Naive thymus-derived CD4-positive, alpha-beta T cell (primary cell): ENCODE results near the gene SMPDL3A. TPM values are rescaled to one million over a fixed set of nuclear protein-coding genes. Genes with fewer than 3 reads are reported as not detected.

Experiments used
- ATAC-seq: fragments of 150-1000 bp; cut with Tn5 transposase; 2 replicates; pipeline ENCODE4 v1.10.0; 2021; ENCODE audit warnings: mild to moderate bottlenecking, moderate library complexity
- CTCF ChIA-PET: fragments of 350-600 bp; sonication (Branson Sonifier 250); formaldehyde crosslinking; loops from one replicate; lab custom pipeline; 2021; ENCODE audit warnings: antibody characterized with exemption; lab: Charles Lee
- POLR2A ChIA-PET: fragments of 350-600 bp; sonication (Branson Sonifier 250); formaldehyde crosslinking; loops from one replicate; lab custom pipeline; 2021; ENCODE audit warnings: antibody characterized with exemption, inconsistent platforms; lab: Charles Lee
- DNase-seq, 9 donors: peaks; one replicate each; pipeline versions ENCODE4 v3.0.0 to v3.0.0-alpha.2; 2020 to 2022; ENCODE audit warnings: mixed read lengths in 1 of 9
- H3K27ac ChIP-seq: one replicate; pipeline ENCODE4 v1.7.0; 2013; ENCODE audit warnings: mild to moderate bottlenecking, low read depth, low read length, moderate library complexity
- H3K27me3 ChIP-seq, 2 donors: one replicate each; pipeline ENCODE4 v1.7.0; 2013; ENCODE audit warnings: low read length in 2 of 2, mild to moderate bottlenecking in 2 of 2, moderate library complexity in 2 of 2; ENCODE audit not compliant: control insufficient read depth in 2 of 2, insufficient read depth in 2 of 2
- H3K36me3 ChIP-seq, 3 experiments: 1 replicate in 2 of 3; 2 replicates in 1 of 3; pipeline ENCODE4 v1.7.0; 2013; ENCODE audit warnings: low read length in 3 of 3, mild to moderate bottlenecking in 3 of 3, moderate library complexity in 1 of 3; ENCODE audit not compliant: insufficient read depth in 3 of 3, control insufficient read depth in 2 of 3
- H3K4me1 ChIP-seq, 2 donors: one replicate each; pipeline ENCODE4 v1.7.0; 2013; ENCODE audit warnings: low read length in 2 of 2, mild to moderate bottlenecking in 2 of 2, moderate library complexity in 1 of 2; ENCODE audit not compliant: control insufficient read depth in 2 of 2, insufficient read depth in 2 of 2
- H3K4me3 ChIP-seq: 2 replicates; pipeline ENCODE4 v1.7.0; 2013; ENCODE audit warnings: mild to moderate bottlenecking, low read length
- H3K9me3 ChIP-seq, 3 experiments: 1 replicate in 2 of 3; 2 replicates in 1 of 3; pipeline ENCODE4 v1.7.0; 2013; ENCODE audit warnings: low read length in 3 of 3; ENCODE audit not compliant: control insufficient read depth in 2 of 3
- H3K27ac Mint-ChIP-seq, 9 donors: one replicate each; pipeline ENCODE4 v1.8.0; 2020 to 2022; ENCODE audit warnings: mixed read lengths in 9 of 9, mild to moderate bottlenecking in 8 of 9, moderate library complexity in 5 of 9, inconsistent platforms in 2 of 9
- H3K27me3 Mint-ChIP-seq, 5 donors: one replicate each; pipeline ENCODE4 v1.8.0; 2021 to 2022; ENCODE audit warnings: mixed read lengths in 5 of 5, mild to moderate bottlenecking in 1 of 5
- H3K36me3 Mint-ChIP-seq, 5 donors: one replicate each; pipeline ENCODE4 v1.8.0; 2020 to 2022; ENCODE audit warnings: mixed read lengths in 5 of 5, mild to moderate bottlenecking in 3 of 5, inconsistent platforms in 1 of 5
- H3K4me1 Mint-ChIP-seq, 7 donors: one replicate each; pipeline ENCODE4 v1.8.0; 2020 to 2022; ENCODE audit warnings: mixed read lengths in 7 of 7, mild to moderate bottlenecking in 3 of 7, inconsistent platforms in 1 of 7
- H3K4me3 Mint-ChIP-seq, 10 donors: one replicate each; pipeline ENCODE4 v1.8.0; 2020 to 2022; ENCODE audit warnings: mild to moderate bottlenecking in 10 of 10, mixed read lengths in 10 of 10, moderate library complexity in 6 of 10, inconsistent platforms in 2 of 10
- H3K9me3 Mint-ChIP-seq, 11 donors: one replicate each; pipeline ENCODE4 v1.8.0; 2020 to 2022; ENCODE audit warnings: mixed read lengths in 11 of 11, mild to moderate bottlenecking in 4 of 11, inconsistent platforms in 1 of 11, moderate library complexity in 1 of 11
- intact Hi-C, 2 donors: fragments of 100-400 bp; cut with micrococcal nuclease; formaldehyde crosslinking; loops; one replicate each; pipeline ENCODE4 v1.15.1; 2023
- polyA plus RNA-seq, 2 donors: library from polyadenylated mRNA; unstranded; fragments of 300-500 nt; fragmentation: Illumina TruSeq; gene quantifications; one replicate each; pipeline ENCODE4 v1.2.3, GENCODE V29; 2021
- total RNA-seq, 6 experiments: library from RNA in 5 of 6; stranded (reverse) in 5 of 6; gene quantifications; 1 replicate in 5 of 6; 2 replicates in 1 of 6; pipeline ENCODE4 v1.2.3 and lab custom pipeline; 2021 to 2026

The SMPDL3A gene
- total and polyA plus RNA-seq, 7 experiments from 2014 or later: 0.24 to 6.3 (median 0.32) TPM; not detected in 2

DNA sequence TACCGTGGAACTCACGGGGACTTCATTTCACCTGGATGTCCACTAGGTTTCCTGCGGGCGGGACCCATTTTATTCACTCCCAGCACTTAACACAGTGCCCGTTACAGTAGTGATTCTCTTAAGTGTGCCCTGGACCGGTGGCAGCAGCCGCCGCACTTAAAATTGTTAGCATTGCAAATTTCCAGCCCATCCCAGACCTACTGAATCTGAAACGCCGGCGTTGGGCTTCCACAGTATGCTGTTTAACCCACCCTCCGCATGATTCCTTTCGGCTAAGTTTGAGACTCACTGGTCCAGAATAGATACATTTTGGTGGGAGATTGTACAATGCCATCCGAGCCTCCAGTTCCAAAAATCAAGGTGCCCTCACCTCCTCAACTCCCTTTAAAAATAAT is 967 bp downstream of the SMPDL3A start:
- H3K4me3 ChIP-seq: no peak overlapping the region
- ChIA-PET CTCF (no interaction called here), POLR2A (no interaction called here)
- Mint-ChIP-seq H3K27me3 (peaks cover 61 to 79% (median 70%) of the 10 kb centered on the region in 5 donors), H3K36me3 (no peaks in the 10 kb centered on the region), H3K4me3 (peak overlapping the region; percentile 17 to 92 (median 78)), H3K9me3 (peaks cover 0 to 3% (median 0%) of the 10 kb centered on the region in 11 donors), H3K4me1 (peaks cover 14 to 18% (median 15%) of the 10 kb centered on the region in 7 donors), H3K27ac (peak overlapping the region in 1 of 9 donors; percentile 47)
- DNase-seq: no peak
- no peak overlapping the region for H3K27ac ChIP-seq
- H3K4me1 ChIP-seq: no peaks in the 10 kb centered on the region
- peaks cover 3 to 7% of the 10 kb centered on the region in 2 donors for H3K27me3 ChIP-seq
- ATAC-seq: no peak
- intact Hi-C loops: loop anchor here in 1 of 2 donors (5.0 kb wide), 1 partner anchor 58 kb away; no protein-coding TSS in a partner anchor
- H3K36me3 ChIP-seq: no peaks in the 10 kb centered on the region
- no peaks in the 10 kb centered on the region for H3K9me3 ChIP-seq

DNA sequence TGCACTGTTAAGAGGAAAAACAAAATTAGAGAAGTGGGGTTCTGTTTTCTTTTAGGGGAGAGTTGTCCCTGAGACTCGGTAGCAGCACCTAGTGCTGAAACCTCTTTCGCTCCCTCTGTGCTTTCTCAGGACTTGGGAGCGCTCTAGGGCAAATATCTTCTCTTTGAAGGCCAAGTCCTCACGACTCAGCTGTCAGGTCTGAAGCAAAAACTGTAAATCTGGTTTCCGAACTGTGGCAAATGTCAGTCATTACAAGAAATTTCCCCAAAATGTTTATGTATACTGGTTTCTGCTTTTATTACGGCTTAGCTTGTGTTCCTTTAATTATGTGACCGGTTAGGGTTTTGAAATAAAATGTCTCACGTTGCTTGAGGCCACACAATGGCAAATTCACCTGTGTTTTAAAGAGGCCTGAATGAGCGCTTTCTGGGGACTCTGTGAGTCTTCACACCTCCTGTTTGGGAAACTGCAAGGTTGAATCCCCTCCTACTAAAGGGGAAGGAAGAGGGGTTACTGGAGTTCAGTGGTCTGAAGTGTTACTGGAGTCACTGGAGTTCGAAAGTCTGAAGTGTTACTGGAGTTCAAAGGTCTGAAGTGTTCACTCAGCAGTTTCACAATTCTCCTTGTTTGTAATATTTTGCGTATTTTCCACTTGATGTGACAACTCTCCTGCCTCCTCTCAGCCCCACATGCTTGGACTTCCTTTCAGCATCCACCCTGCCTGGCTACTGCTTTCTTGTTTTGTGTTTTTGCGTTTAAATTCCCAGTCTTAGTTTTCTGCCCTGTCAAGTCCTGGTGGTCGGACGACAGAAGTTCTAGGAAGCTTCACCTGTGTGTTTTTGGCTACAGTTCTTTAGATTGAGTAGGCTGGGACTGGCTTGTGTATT is 1.6 kb downstream of the SMPDL3A start:
- Histone ChIP-seq H3K9me3 (no peaks in the 10 kb centered on the region), H3K27ac (no peak overlapping the region), H3K36me3 (no peaks in the 10 kb centered on the region), H3K4me1 (no peaks in the 10 kb centered on the region), H3K27me3 (peaks cover 3 to 7% of the 10 kb centered on the region in 2 donors), H3K4me3 (no peak overlapping the region)
- peak; percentile 59 for ATAC-seq
- POLR2A ChIA-PET: no interaction called here
- DNase-seq: no peak
- peaks cover 14 to 18% (median 15%) of the 10 kb centered on the region in 7 donors for H3K4me1 Mint-ChIP-seq
- H3K27ac Mint-ChIP-seq: no peak overlapping the region
- no peaks in the 10 kb centered on the region for H3K36me3 Mint-ChIP-seq
- CTCF ChIA-PET: no interaction called here
- H3K9me3 Mint-ChIP-seq: peaks cover 0 to 3% (median 0%) of the 10 kb centered on the region in 11 donors
- H3K4me3 Mint-ChIP-seq: peak overlapping the region in 8 of 10 donors; percentile 20 to 92 (median 76)
- H3K27me3 Mint-ChIP-seq: peaks cover 66 to 76% (median 66%) of the 10 kb centered on the region in 5 donors
- intact Hi-C loops: loop anchor here in 1 of 2 donors (5.0 kb wide), 1 partner anchor 58 kb away; no protein-coding TSS in a partner anchor

DNA sequence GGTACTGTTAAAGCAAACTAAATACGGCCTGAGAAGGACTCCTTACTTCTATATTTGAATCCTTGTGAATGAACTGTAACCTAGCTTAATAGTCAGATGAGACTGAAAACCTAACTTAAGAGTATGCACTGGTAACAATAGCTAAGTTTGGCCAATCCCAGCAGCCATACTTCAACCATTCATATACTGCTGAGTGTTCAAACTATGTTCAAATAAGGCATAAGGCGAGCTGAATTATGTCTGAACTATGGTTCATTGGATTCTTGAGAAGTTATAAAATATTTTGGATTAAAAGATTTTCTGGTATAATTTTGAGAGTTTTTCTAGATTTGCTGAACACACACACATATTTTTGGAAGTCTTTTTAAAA is 2.2 kb downstream of the SMPDL3A start:
- H3K36me3 Mint-ChIP-seq: no peaks in the 10 kb centered on the region
- ATAC-seq (no peak), DNase-seq (no peak)
- H3K27me3 Mint-ChIP-seq: peaks cover 59 to 70% (median 60%) of the 10 kb centered on the region in 5 donors
- Histone ChIP-seq H3K4me1 (no peaks in the 10 kb centered on the region), H3K36me3 (no peaks in the 10 kb centered on the region), H3K27me3 (peaks cover 3 to 7% of the 10 kb centered on the region in 2 donors), H3K4me3 (no peak overlapping the region), H3K27ac (no peak overlapping the region), H3K9me3 (no peaks in the 10 kb centered on the region)
- peak overlapping the region in 4 of 10 donors; percentile 41 to 84 (median 54) for H3K4me3 Mint-ChIP-seq
- H3K9me3 Mint-ChIP-seq: peaks cover 0 to 1% (median 0%) of the 10 kb centered on the region in 11 donors
- H3K4me1 Mint-ChIP-seq: peaks cover 14 to 18% (median 15%) of the 10 kb centered on the region in 7 donors
- H3K27ac Mint-ChIP-seq: no peak overlapping the region
- POLR2A ChIA-PET: no interaction called here
- CTCF ChIA-PET: no interaction called here
- intact Hi-C loops: loop anchor here in 1 of 2 donors (5.0 kb wide), 1 partner anchor 59 kb away; no protein-coding TSS in a partner anchor

DNA sequence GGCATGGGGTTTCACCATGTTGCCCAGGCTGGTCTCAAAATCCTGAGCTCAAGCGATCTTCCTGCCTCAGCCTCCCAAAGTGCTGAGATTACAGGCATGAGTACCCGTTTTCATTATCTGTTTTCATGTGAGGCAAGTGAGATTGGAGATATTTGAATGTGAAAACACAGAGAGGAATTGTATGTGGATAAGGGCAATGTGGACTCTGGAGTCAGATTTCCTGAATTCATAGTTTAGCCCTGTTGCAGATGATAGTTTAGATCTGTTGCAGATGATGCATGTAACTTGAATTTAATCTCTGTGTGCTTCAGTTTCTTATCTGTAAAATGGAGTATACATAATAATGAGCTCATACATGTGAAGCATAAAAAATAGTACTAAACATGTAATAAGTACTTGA is 3.7 kb downstream of the SMPDL3A start:
- DNase-seq (no peak), ATAC-seq (no peak)
- Mint-ChIP-seq H3K36me3 (no peaks in the 10 kb centered on the region), H3K4me3 (no peak overlapping the region), H3K27me3 (peaks cover 45 to 61% (median 46%) of the 10 kb centered on the region in 5 donors), H3K9me3 (no peaks in the 10 kb centered on the region), H3K4me1 (peaks cover 14 to 18% (median 17%) of the 10 kb centered on the region in 7 donors), H3K27ac (no peak overlapping the region)
- Histone ChIP-seq H3K36me3 (no peaks in the 10 kb centered on the region), H3K4me1 (no peaks in the 10 kb centered on the region), H3K27me3 (peaks cover 0 to 3% of the 10 kb centered on the region in 2 donors), H3K27ac (no peak overlapping the region), H3K4me3 (no peak overlapping the region), H3K9me3 (no peaks in the 10 kb centered on the region)
- intact Hi-C loops: loop anchor here in 1 of 2 donors (5.0 kb wide), 1 partner anchor 60 kb away; no protein-coding TSS in a partner anchor
- ChIA-PET POLR2A (no interaction called here), CTCF (no interaction called here)

DNA sequence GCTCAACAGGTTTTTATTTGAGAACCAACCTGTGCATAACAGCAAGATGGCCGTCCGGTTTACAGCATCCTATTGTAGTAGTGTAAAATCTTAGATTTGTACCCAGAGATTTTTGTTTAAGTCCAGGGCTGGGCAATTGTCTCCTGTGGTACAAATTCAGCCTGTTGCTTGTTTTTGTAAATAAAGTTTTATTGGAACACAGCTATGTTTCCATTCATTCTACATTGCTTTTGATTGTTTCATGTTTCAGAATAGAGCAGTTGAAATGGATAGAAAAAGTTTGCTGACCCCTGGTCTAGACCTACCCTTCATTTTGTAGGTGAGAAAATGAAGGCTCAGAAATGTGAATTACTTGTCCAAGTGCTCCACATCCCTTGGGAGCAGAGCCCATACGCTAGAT is 8.5 kb downstream of the SMPDL3A start:
- no peak overlapping the region for H3K27ac Mint-ChIP-seq
- peaks cover 6 to 26% (median 12%) of the 10 kb centered on the region in 5 donors for H3K27me3 Mint-ChIP-seq
- no peak overlapping the region for H3K27ac ChIP-seq
- no peaks in the 10 kb centered on the region for H3K36me3 Mint-ChIP-seq
- H3K36me3 ChIP-seq: no peaks in the 10 kb centered on the region
- intact Hi-C loops: no loop called here
- H3K4me3 Mint-ChIP-seq: no peak overlapping the region
- DNase-seq (no peak), ATAC-seq (no peak)
- no peaks in the 10 kb centered on the region for H3K9me3 ChIP-seq
- CTCF ChIA-PET: no interaction called here
- no peaks in the 10 kb centered on the region for H3K4me1 ChIP-seq
- POLR2A ChIA-PET: no interaction called here
- H3K9me3 Mint-ChIP-seq: no peaks in the 10 kb centered on the region
- H3K4me1 Mint-ChIP-seq: peaks cover 0 to 6% (median 0%) of the 10 kb centered on the region in 7 donors
- no peaks in the 10 kb centered on the region for H3K27me3 ChIP-seq
- H3K4me3 ChIP-seq: no peak overlapping the region

DNA sequence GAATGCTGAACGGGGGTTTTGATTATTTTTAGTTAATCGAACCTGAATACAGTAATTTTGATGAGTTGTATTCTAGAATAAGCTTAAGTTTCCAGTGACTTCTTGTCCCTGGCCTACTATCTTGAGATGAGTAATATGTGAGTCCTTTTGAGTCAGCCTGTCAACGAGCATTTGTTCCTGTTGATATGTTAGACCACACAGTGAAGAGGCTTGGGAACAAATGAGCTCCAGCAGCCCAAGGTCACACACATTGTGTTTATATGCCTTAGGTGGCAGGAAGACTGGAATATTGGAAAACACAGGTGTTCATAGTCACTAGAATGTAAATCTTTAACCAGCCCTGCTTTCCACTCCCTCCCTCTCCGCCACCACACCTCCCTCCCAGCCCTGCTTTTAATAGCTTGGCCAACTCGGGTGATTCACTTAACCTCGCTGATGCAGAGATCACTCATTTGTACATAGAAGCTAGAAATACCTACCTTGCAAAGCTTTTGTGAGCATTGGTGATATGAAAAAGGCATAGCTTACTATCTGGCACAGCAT is 9.1 kb downstream of the SMPDL3A start:
- ChIA-PET CTCF (no interaction called here), POLR2A (no interaction called here)
- no peaks in the 10 kb centered on the region for H3K4me1 ChIP-seq
- ATAC-seq (no peak), DNase-seq (no peak)
- peaks cover 0 to 23% (median 8%) of the 10 kb centered on the region in 5 donors for H3K27me3 Mint-ChIP-seq
- no peaks in the 10 kb centered on the region for H3K36me3 Mint-ChIP-seq
- no peak overlapping the region for H3K4me3 ChIP-seq
- no peak overlapping the region for H3K27ac Mint-ChIP-seq
- H3K27me3 ChIP-seq: no peaks in the 10 kb centered on the region
- H3K9me3 ChIP-seq: no peaks in the 10 kb centered on the region
- no peaks in the 10 kb centered on the region for H3K36me3 ChIP-seq
- H3K9me3 Mint-ChIP-seq: no peaks in the 10 kb centered on the region
- no peak overlapping the region for H3K4me3 Mint-ChIP-seq
- no peak overlapping the region for H3K27ac ChIP-seq
- intact Hi-C loops: no loop called here
- H3K4me1 Mint-ChIP-seq: peaks cover 0 to 6% (median 0%) of the 10 kb centered on the region in 7 donors
